Upper lobe of left lung (tissue), 6 donors: ENCODE measurements around the gene PCCB. TPM values are rescaled to one million over a fixed set of nuclear protein-coding genes. Genes with fewer than 3 reads are reported as not detected.

Source experiments
- ATAC-seq, 2 donors: fragments of 200-7000 bp; cut with Tn5 transposase; one replicate each; pipeline ENCODE4 v1.9.1; 2022; ENCODE audit warnings: mild to moderate bottlenecking in 2 of 2, moderate library complexity in 2 of 2; ENCODE audit not compliant: low FRiP score in 2 of 2
- DNase-seq, 2 donors: peaks; one replicate each; pipeline ENCODE4 v3.0.0-alpha.2; 2019 to 2020
- H3K27ac ChIP-seq, 4 donors: fragments of 200-600 bp; sonication (generic); one replicate each; pipeline ENCODE4 v1.5.1; 2016 to 2019
- H3K27me3 ChIP-seq, 4 donors: fragments of 200-600 bp; sonication (generic); one replicate each; pipeline ENCODE4 v1.5.1; 2017 to 2019
- H3K36me3 ChIP-seq, 4 donors: fragments of 200-600 bp; sonication (generic); one replicate each; pipeline ENCODE4 v1.5.1; 2016 to 2019
- H3K4me1 ChIP-seq, 4 donors: fragments of 200-600 bp; sonication (generic); one replicate each; pipeline ENCODE4 v1.5.1; 2018 to 2019
- H3K4me3 ChIP-seq, 4 donors: fragments of 200-600 bp; sonication (generic); one replicate each; pipeline ENCODE4 v1.5.1; 2017 to 2019; ENCODE audit warnings: mild to moderate bottlenecking in 2 of 4, moderate library complexity in 1 of 4
- H3K9me3 ChIP-seq, 4 donors: fragments of 200-600 bp; sonication (generic); one replicate each; pipeline ENCODE4 v1.5.1; 2018 to 2019
- EP300 ChIP-seq, 4 donors: sonication (generic); formaldehyde crosslinking; IDR thresholded peaks; one replicate each; pipeline ENCODE4 v1.5.1; 2017; ENCODE audit warnings: antibody characterized with exemption in 4 of 4, control low read depth in 2 of 4
- POLR2A ChIP-seq, 4 donors: fragments of 450-650 bp; IDR thresholded peaks; one replicate each; pipeline ENCODE4 v1.5.1; 2016 to 2017; ENCODE audit warnings: antibody characterized with exemption in 4 of 4, mild to moderate bottlenecking in 2 of 4
- POLR2AphosphoS5 ChIP-seq, 2 donors: sonication (generic); formaldehyde crosslinking; IDR thresholded peaks; one replicate each; pipeline ENCODE4 v1.5.1; 2017; ENCODE audit warnings: antibody characterized with exemption in 2 of 2
- WGBS, 2 donors: methylation state at CpG; one replicate each; pipeline ENCODE4 v1.1.5; 2017 to 2018; 5-methylcytosine and 5-hydroxymethylcytosine counted together
- total RNA-seq, 6 donors: library from RNA; depleted of rRNA in 4 of 6; stranded (reverse); fragments of >200 nt in 4 of 6; gene quantifications; one replicate each; pipeline versions ENCODE4 v1.1.0 to v1.2.1, GENCODE V29; 2016 to 2021
- TF ChIP-seq, protein P1 (sequence below), 6 experiments: fragments of 450-650 bp in 4 of 6; fragments of 200-600 bp in 2 of 6; sonication (generic) in 2 of 6; IDR thresholded peaks; one replicate each; pipeline ENCODE4 v1.5.1; 2016 to 2019; ENCODE audit warnings: antibody characterized with exemption in 6 of 6
- donor health status: DM: no; HTN: no; CAD: no; lungs with moderate emphysema.
- donor health status: DM: no; HTN: yes; CAD: no; lungs with severe emphysema.

Gene PCCB
- total RNA-seq, 6 donors from 2014 or later: 5.2 to 44.6 (median 31.2) TPM

GRCh38 chr3:136336329-136337100, 86.4 kb downstream of the PCCB start:
- 88 to 93% methylated on average over 4 of the region's 4 CpGs for WGBS, 2 donors
- no peak overlapping the region for H3K27ac ChIP-seq
- H3K9me3 ChIP-seq: no peaks in the 10 kb centered on the region
- DNase-seq (no peak), ATAC-seq (no peak)
- no peaks in the 10 kb centered on the region for H3K4me1 ChIP-seq
- TF ChIP-seq POLR2AphosphoS5 (IDR thresholded peaks at IDR 0.05): no peak
- no peak for TF ChIP-seq POLR2A (IDR thresholded peaks at IDR 0.05)
- TF ChIP-seq, protein P1, sequence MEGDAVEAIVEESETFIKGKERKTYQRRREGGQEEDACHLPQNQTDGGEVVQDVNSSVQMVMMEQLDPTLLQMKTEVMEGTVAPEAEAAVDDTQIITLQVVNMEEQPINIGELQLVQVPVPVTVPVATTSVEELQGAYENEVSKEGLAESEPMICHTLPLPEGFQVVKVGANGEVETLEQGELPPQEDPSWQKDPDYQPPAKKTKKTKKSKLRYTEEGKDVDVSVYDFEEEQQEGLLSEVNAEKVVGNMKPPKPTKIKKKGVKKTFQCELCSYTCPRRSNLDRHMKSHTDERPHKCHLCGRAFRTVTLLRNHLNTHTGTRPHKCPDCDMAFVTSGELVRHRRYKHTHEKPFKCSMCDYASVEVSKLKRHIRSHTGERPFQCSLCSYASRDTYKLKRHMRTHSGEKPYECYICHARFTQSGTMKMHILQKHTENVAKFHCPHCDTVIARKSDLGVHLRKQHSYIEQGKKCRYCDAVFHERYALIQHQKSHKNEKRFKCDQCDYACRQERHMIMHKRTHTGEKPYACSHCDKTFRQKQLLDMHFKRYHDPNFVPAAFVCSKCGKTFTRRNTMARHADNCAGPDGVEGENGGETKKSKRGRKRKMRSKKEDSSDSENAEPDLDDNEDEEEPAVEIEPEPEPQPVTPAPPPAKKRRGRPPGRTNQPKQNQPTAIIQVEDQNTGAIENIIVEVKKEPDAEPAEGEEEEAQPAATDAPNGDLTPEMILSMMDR (IDR thresholded peaks at IDR 0.05): no peak
- TF ChIP-seq EP300 (IDR thresholded peaks at IDR 0.05): no peak
- H3K27me3 ChIP-seq: no peaks in the 10 kb centered on the region
- H3K36me3 ChIP-seq: peaks cover 0 to 72% (median 18%) of the 10 kb centered on the region in 4 donors
- H3K4me3 ChIP-seq: no peak overlapping the region

DNA sequence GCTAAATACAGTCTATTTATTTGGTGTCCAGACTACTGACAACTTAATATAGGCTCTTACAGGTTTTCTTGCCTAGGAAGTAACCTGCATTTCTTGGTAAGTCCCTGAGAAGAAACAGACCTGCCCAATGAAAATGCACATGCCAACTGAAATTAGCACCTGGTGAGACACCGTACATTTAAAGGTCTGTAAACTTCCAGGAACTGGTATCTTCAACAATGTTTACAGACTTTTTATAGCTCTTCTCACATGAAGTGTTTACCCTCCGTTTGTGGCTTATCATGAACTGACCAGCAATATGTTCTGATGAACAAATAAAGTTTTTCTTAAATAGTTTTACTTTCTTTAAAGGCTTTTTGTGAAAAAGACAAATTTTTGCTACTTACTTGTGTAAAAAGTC, 93.3 kb downstream of the PCCB start:
- Histone ChIP-seq H3K9me3 (no peaks in the 10 kb centered on the region), H3K27me3 (no peaks in the 10 kb centered on the region), H3K4me1 (peaks cover 0 to 12% (median 9%) of the 10 kb centered on the region in 4 donors), H3K4me3 (no peak overlapping the region), H3K36me3 (peaks cover 0 to 47% (median 7%) of the 10 kb centered on the region in 4 donors), H3K27ac (peak overlapping the region in 3 of 4 donors; percentile 22 to 27 (median 23))
- DNase-seq (no peak), ATAC-seq (peak; percentile 54 to 84)
- TF ChIP-seq POLR2AphosphoS5 (IDR thresholded peaks at IDR 0.05) (peak in 1 of 2 donors; percentile 18), POLR2A (IDR thresholded peaks at IDR 0.05) (no peak), EP300 (IDR thresholded peaks at IDR 0.05) (peak in 1 of 4 donors; percentile 74)
- TF ChIP-seq, protein P1 (IDR thresholded peaks at IDR 0.05): no peak
- WGBS, 2 donors: 66 to 72% methylated on average over 2 of the region's 2 CpGs

- peak in 1 of 4 donors; percentile 18 for TF ChIP-seq EP300 (IDR thresholded peaks at IDR 0.05)
- TF ChIP-seq, protein P1 (IDR thresholded peaks at IDR 0.05): no peak
- TF ChIP-seq POLR2A (IDR thresholded peaks at IDR 0.05): no peak
- Histone ChIP-seq H3K9me3 (no peaks in the 10 kb centered on the region), H3K27ac (peak overlapping the region; percentile 18 to 27 (median 22)), H3K36me3 (peaks cover 0 to 47% (median 12%) of the 10 kb centered on the region in 4 donors), H3K27me3 (no peaks in the 10 kb centered on the region), H3K4me1 (peaks cover 0 to 12% (median 9%) of the 10 kb centered on the region in 4 donors), H3K4me3 (no peak overlapping the region)
- ATAC-seq (peak; percentile 87 to 92), DNase-seq (peak in 1 of 2 donors; percentile 89)
- 54 to 55% methylated on average over 5 of the region's 5 CpGs for WGBS, 2 donors
These were observed 93.9 kb downstream of the PCCB start for GRCh38 chr3:136343873-136344555.

DNA sequence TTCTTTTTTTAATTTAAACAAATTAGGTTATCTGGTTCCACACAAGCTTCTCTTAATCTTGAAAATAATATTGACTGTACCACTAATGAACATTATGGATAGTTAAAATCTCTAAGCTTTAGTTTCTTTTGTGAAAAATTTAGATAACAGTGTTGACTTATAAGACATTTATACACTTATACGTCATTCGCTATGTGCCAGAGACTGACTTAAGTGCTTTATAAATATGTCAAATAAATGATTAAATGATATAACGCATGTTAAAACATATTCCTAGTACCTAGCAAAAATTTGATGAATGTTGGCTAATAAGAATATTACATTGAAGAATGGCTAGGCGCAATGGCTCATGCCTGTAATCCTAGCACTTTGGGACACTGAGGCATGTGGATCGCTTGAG, 96.3 kb downstream of the PCCB start:
- no peak overlapping the region for H3K4me3 ChIP-seq
- ATAC-seq: no peak
- no peak for DNase-seq
- H3K27me3 ChIP-seq: no peaks in the 10 kb centered on the region
- H3K9me3 ChIP-seq: no peaks in the 10 kb centered on the region
- peaks cover 2 to 16% (median 9%) of the 10 kb centered on the region in 4 donors for H3K4me1 ChIP-seq
- whole genome bisulfite sequencing, 2 donors: 92 to 95% methylated on average over 5 of the region's 5 CpGs
- TF ChIP-seq POLR2A (IDR thresholded peaks at IDR 0.05) (no peak), EP300 (IDR thresholded peaks at IDR 0.05) (no peak)
- H3K36me3 ChIP-seq: peaks cover 0 to 26% (median 6%) of the 10 kb centered on the region in 4 donors
- no peak overlapping the region for H3K27ac ChIP-seq

GRCh38 chr3:136350132-136350531, 100.0 kb downstream of the PCCB start:
- H3K27ac ChIP-seq: peak overlapping the region in 2 of 4 donors; percentile 41 to 65
- peak in 1 of 2 donors; percentile 64 for ATAC-seq

More at GRCh38 chr3:136350132-136350531, 100.0 kb downstream of the PCCB start:
- Histone ChIP-seq H3K27me3 (no peaks in the 10 kb centered on the region), H3K4me1 (peaks cover 0 to 5% (median 1%) of the 10 kb centered on the region in 4 donors), H3K36me3 (peaks cover 0 to 16% (median 6%) of the 10 kb centered on the region in 4 donors), H3K4me3 (no peak overlapping the region), H3K9me3 (no peaks in the 10 kb centered on the region)
- DNase-seq: no peak
- TF ChIP-seq POLR2A (IDR thresholded peaks at IDR 0.05) (no peak), POLR2AphosphoS5 (IDR thresholded peaks at IDR 0.05) (no peak), EP300 (IDR thresholded peaks at IDR 0.05) (no peak)
- TF ChIP-seq, protein P1 (IDR thresholded peaks at IDR 0.05): no peak
- 63 to 67% methylated on average over 1 of the region's 1 CpG for WGBS, 2 donors
